HG03064 (cell line): Measurements from ENCODE around the gene AP1B1.
"Not testable (repeated sequence)": the region's sequence is repeated elsewhere in the genome, so short reads cannot be mapped to it uniquely, and the experiment has no call there.

Experiments used
- ATAC-seq: cut with Tn5 transposase; IDR thresholded peaks from one replicate; pipeline ENCODE4 v1.9.1; 2021; ENCODE audit warnings: low read depth; ENCODE audit not compliant: unreplicated experiment

AP1B1 gene

GRCh38 chr22:29352778-29353177 is 35.6 kb downstream of the AP1B1 start:
- ATAC-seq, result no peak

GRCh38 chr22:29351891-29352290 is 36.5 kb downstream of the AP1B1 start:
- ATAC-seq, result no peak

- ATAC-seq, result no peak
Measured at GRCh38 chr22:29351042-29351441, 37.3 kb downstream of the AP1B1 start.

- no peak for ATAC-seq
Measured at GRCh38 chr22:29348956-29349355, 39.4 kb downstream of the AP1B1 start.

- ATAC-seq, result no peak
Measured at GRCh38 chr22:29348041-29348440, 40.3 kb downstream of the AP1B1 start.

- ATAC-seq, result no peak
Measured at GRCh38 chr22:29346659-29347058, 41.7 kb downstream of the AP1B1 start.

- ATAC-seq, result no peak
Measured at GRCh38 chr22:29345932-29346331, 42.4 kb downstream of the AP1B1 start.

- not testable (repeated sequence) for ATAC-seq
Measured at GRCh38 chr22:29344889-29345288, 43.5 kb downstream of the AP1B1 start.

GRCh38 chr22:29344137-29344536 is 44.2 kb downstream of the AP1B1 start:
- ATAC-seq, result no peak

GRCh38 chr22:29343313-29343805 is 45.0 kb downstream of the AP1B1 start:
- no peak for ATAC-seq

- no peak for ATAC-seq
Measured at GRCh38 chr22:29342577-29343312, 45.6 kb downstream of the AP1B1 start.

GRCh38 chr22:29342177-29342576 is 46.2 kb downstream of the AP1B1 start:
- ATAC-seq, result no peak

- ATAC-seq, result no peak
Measured at GRCh38 chr22:29341849-29342127, 46.6 kb downstream of the AP1B1 start.

- no peak for ATAC-seq
Measured at GRCh38 chr22:29341056-29341848, 47.1 kb downstream of the AP1B1 start.

GRCh38 chr22:29340566-29340965 is 47.8 kb downstream of the AP1B1 start:
- no peak for ATAC-seq

GRCh38 chr22:29339381-29340235 is 48.8 kb downstream of the AP1B1 start:
- no peak for ATAC-seq

- no peak for ATAC-seq
Measured at GRCh38 chr22:29338398-29338797, 50.0 kb downstream of the AP1B1 start.

GRCh38 chr22:29337631-29338284 is 50.6 kb downstream of the AP1B1 start:
- no peak for ATAC-seq

GRCh38 chr22:29336751-29337490 is 51.4 kb downstream of the AP1B1 start:
- no peak for ATAC-seq

- no peak for ATAC-seq
Measured at GRCh38 chr22:29335656-29336055, 52.7 kb downstream of the AP1B1 start.
